Trophoblast cell (in vitro differentiated cells and primary cell): ENCODE results near the gene AHCYL2.

Experiments used
- DNase-seq, 2 donors: peaks; one replicate each; pipeline ENCODE4 v3.0.0-alpha.2; 2016
- H2AFZ ChIP-seq: 2 replicates; pipeline ENCODE4 v1.6.1; 2013; ENCODE audit warnings: low read length, moderate library complexity, mild to moderate bottlenecking; ENCODE audit not compliant: insufficient read depth, poor library complexity
- H2AK5ac ChIP-seq: 2 replicates; pipeline ENCODE4 v1.6.1; 2013; ENCODE audit warnings: mild to moderate bottlenecking, low read length
- H2BK120ac ChIP-seq: 2 replicates; pipeline ENCODE4 v1.6.1; 2013; ENCODE audit warnings: low read length, mild to moderate bottlenecking, moderate library complexity; ENCODE audit not compliant: insufficient read depth, poor library complexity
- H2BK12ac ChIP-seq: 2 replicates; pipeline ENCODE4 v1.6.1; 2013; ENCODE audit warnings: mild to moderate bottlenecking, low read length, moderate library complexity
- H2BK5ac ChIP-seq: 2 replicates; pipeline ENCODE4 v1.6.1; 2013; ENCODE audit warnings: low read length, low read depth, moderate library complexity, mild to moderate bottlenecking; ENCODE audit not compliant: poor library complexity
- H3K14ac ChIP-seq: 2 replicates; pipeline ENCODE4 v1.6.1; 2013; ENCODE audit warnings: mild to moderate bottlenecking, low read length
- H3K18ac ChIP-seq: 2 replicates; pipeline ENCODE4 v1.6.1; 2013; ENCODE audit warnings: mild to moderate bottlenecking, low read length
- H3K23ac ChIP-seq: 2 replicates; pipeline ENCODE4 v1.6.1; 2013; ENCODE audit warnings: low read length
- H3K27ac ChIP-seq: 2 replicates; pipeline ENCODE4 v1.5.1; 2013; ENCODE audit warnings: low read depth, mild to moderate bottlenecking, inconsistent platforms, low read length, moderate library complexity
- H3K27me3 ChIP-seq: 2 replicates; pipeline ENCODE4 v1.6.1; 2013; ENCODE audit warnings: inconsistent platforms, mild to moderate bottlenecking, low read length, moderate library complexity; ENCODE audit not compliant: insufficient read depth
- H3K36me3 ChIP-seq, 2 experiments: 1 replicate in 1 of 2; 2 replicates in 1 of 2; pipeline ENCODE4 v1.6.1; 2013; ENCODE audit warnings: low read length in 2 of 2, mild to moderate bottlenecking in 2 of 2, moderate library complexity in 1 of 2; ENCODE audit not compliant: insufficient read depth in 2 of 2, control insufficient read depth in 1 of 2
- H3K4ac ChIP-seq: 2 replicates; pipeline ENCODE4 v1.6.1; 2013; ENCODE audit warnings: low read depth, mild to moderate bottlenecking, low read length, moderate library complexity
- H3K4me1 ChIP-seq, 2 experiments: 1 replicate in 1 of 2; 2 replicates in 1 of 2; pipeline ENCODE4 v1.6.1; 2013; ENCODE audit warnings: low read length in 2 of 2, mild to moderate bottlenecking in 2 of 2, moderate library complexity in 1 of 2; ENCODE audit not compliant: insufficient read depth in 2 of 2, control insufficient read depth in 1 of 2
- H3K4me2 ChIP-seq: 2 replicates; pipeline ENCODE4 v1.6.1; 2013; ENCODE audit warnings: inconsistent platforms, mild to moderate bottlenecking, low read length, moderate library complexity
- H3K4me3 ChIP-seq: 2 replicates; pipeline ENCODE4 v1.5.1; 2013; ENCODE audit warnings: mild to moderate bottlenecking, low read depth, low read length, inconsistent platforms
- H3K79me1 ChIP-seq: one replicate; pipeline ENCODE4 v1.6.1; 2013; ENCODE audit warnings: low read length
- H3K79me2 ChIP-seq: 2 replicates; pipeline ENCODE4 v1.6.1; 2013; ENCODE audit warnings: low read length, mild to moderate bottlenecking; ENCODE audit not compliant: control insufficient read depth, insufficient read depth, poor library complexity
- H3K9ac ChIP-seq: 2 replicates; pipeline ENCODE4 v1.6.1; 2013; ENCODE audit warnings: mild to moderate bottlenecking, low read length
- H3K9me3 ChIP-seq: 2 replicates; pipeline ENCODE4 v1.6.1; 2013; ENCODE audit warnings: low read depth, mild to moderate bottlenecking, control low read depth, inconsistent platforms, low read length; ENCODE audit not compliant: insufficient read depth
- H4K12ac ChIP-seq: 2 replicates; pipeline ENCODE4 v1.6.1; 2013; ENCODE audit warnings: low read depth, mild to moderate bottlenecking, low read length, moderate library complexity
- H4K8ac ChIP-seq: 2 replicates; pipeline ENCODE4 v1.6.1; 2013; ENCODE audit warnings: low read depth, mild to moderate bottlenecking, low read length, moderate library complexity
- H4K91ac ChIP-seq: one replicate; pipeline ENCODE4 v1.6.1; 2013; ENCODE audit warnings: low read depth, mild to moderate bottlenecking, low read length, moderate library complexity
- WGBS: extraction: QIAGEN DNeasy Blood & Tissue Kit; methylation state at CpG from one replicate; pipeline ENCODE4 v1.1.7; 2013; ENCODE audit warnings: missing lambda C conversion rate; ENCODE audit not compliant: insufficient read length, insufficient coverage; ENCODE audit errors: extremely low coverage; 5-methylcytosine and 5-hydroxymethylcytosine counted together

The AHCYL2 gene

GRCh38 chr7:129281163-129281562 lies 56.3 kb downstream of the AHCYL2 start:
- H3K23ac ChIP-seq = no peak overlapping the region
- H3K9ac ChIP-seq = no peak overlapping the region
- no peaks in the 10 kb centered on the region for H3K79me1 ChIP-seq
- H3K4ac ChIP-seq = no peak overlapping the region
- no peak overlapping the region for H3K4me2 ChIP-seq
- H3K14ac ChIP-seq = no peak overlapping the region
- H3K27ac ChIP-seq = no peak overlapping the region
- H4K12ac ChIP-seq = no peak overlapping the region
- no peak overlapping the region for H4K91ac ChIP-seq
- DNase-seq = no peak
- no peak overlapping the region for H3K4me3 ChIP-seq
- no peaks in the 10 kb centered on the region for H3K9me3 ChIP-seq
- H2AK5ac ChIP-seq = no peak overlapping the region
- H3K18ac ChIP-seq = no peak overlapping the region
- no peak overlapping the region for H2AFZ ChIP-seq
- no peak overlapping the region for H2BK5ac ChIP-seq
- no peak overlapping the region for H2BK120ac ChIP-seq
- H3K79me2 ChIP-seq = no peaks in the 10 kb centered on the region
- no CpG with 5 or more reads among the region's 1 CpG for WGBS
- peaks cover 3 to 6% of the 10 kb centered on the region in 2 experiments for H3K4me1 ChIP-seq
- no peaks in the 10 kb centered on the region for H3K27me3 ChIP-seq
- no peak overlapping the region for H2BK12ac ChIP-seq
- no peak overlapping the region for H4K8ac ChIP-seq
- H3K36me3 ChIP-seq = no peaks in the 10 kb centered on the region

GRCh38 chr7:129282865-129283264 lies 58.0 kb downstream of the AHCYL2 start:
- H4K8ac ChIP-seq = no peak overlapping the region
- no peak overlapping the region for H3K9ac ChIP-seq
- no peak overlapping the region for H2AFZ ChIP-seq
- no peaks in the 10 kb centered on the region for H3K79me2 ChIP-seq
- H2BK5ac ChIP-seq = no peak overlapping the region
- no peak overlapping the region for H3K23ac ChIP-seq
- peaks cover 3 to 6% of the 10 kb centered on the region in 2 experiments for H3K4me1 ChIP-seq
- H4K91ac ChIP-seq = no peak overlapping the region
- H3K27me3 ChIP-seq = no peaks in the 10 kb centered on the region
- no peak overlapping the region for H2BK120ac ChIP-seq
- no peak overlapping the region for H2AK5ac ChIP-seq
- H3K4me2 ChIP-seq = no peak overlapping the region
- H3K9me3 ChIP-seq = no peaks in the 10 kb centered on the region
- H4K12ac ChIP-seq = no peak overlapping the region
- no peak overlapping the region for H2BK12ac ChIP-seq
- no peaks in the 10 kb centered on the region for H3K79me1 ChIP-seq
- DNase-seq = no peak
- H3K27ac ChIP-seq = no peak overlapping the region
- H3K36me3 ChIP-seq = no peaks in the 10 kb centered on the region
- H3K18ac ChIP-seq = no peak overlapping the region
- H3K4me3 ChIP-seq = no peak overlapping the region
- no peak overlapping the region for H3K4ac ChIP-seq
- WGBS = no CpG with 5 or more reads among the region's 5 CpGs
- H3K14ac ChIP-seq = no peak overlapping the region

- WGBS = 100% methylated on average over 2 of the region's 4 CpGs
- Histone ChIP-seq H3K9me3 (no peaks in the 10 kb centered on the region), H3K23ac (no peak overlapping the region), H3K9ac (no peak overlapping the region), H4K12ac (no peak overlapping the region), H3K79me2 (no peaks in the 10 kb centered on the region), H4K91ac (no peak overlapping the region), H3K4ac (no peak overlapping the region), H2BK12ac (no peak overlapping the region), H3K4me2 (no peak overlapping the region), H3K4me1 (peaks cover 3 to 6% of the 10 kb centered on the region in 2 experiments), H3K4me3 (no peak overlapping the region), H3K79me1 (no peaks in the 10 kb centered on the region), H2BK120ac (no peak overlapping the region), H2AK5ac (no peak overlapping the region), H3K27me3 (no peaks in the 10 kb centered on the region), H3K36me3 (no peaks in the 10 kb centered on the region), H2AFZ (no peak overlapping the region), H3K14ac (no peak overlapping the region), H3K18ac (no peak overlapping the region), H3K27ac (no peak overlapping the region), H4K8ac (no peak overlapping the region), H2BK5ac (no peak overlapping the region)
- no peak for DNase-seq
These were observed 59.1 kb downstream of the AHCYL2 start for GRCh38 chr7:129283936-129284335.

- no peak overlapping the region for H3K9ac ChIP-seq
- no peak overlapping the region for H2BK5ac ChIP-seq
- H3K79me1 ChIP-seq = no peaks in the 10 kb centered on the region
- no peak overlapping the region for H2AK5ac ChIP-seq
- no peak overlapping the region for H3K23ac ChIP-seq
- H4K12ac ChIP-seq = no peak overlapping the region
- H3K9me3 ChIP-seq = no peaks in the 10 kb centered on the region
- H3K14ac ChIP-seq = no peak overlapping the region
- no peak overlapping the region for H4K8ac ChIP-seq
- H3K4me2 ChIP-seq = no peak overlapping the region
- no peak for DNase-seq
- H4K91ac ChIP-seq = no peak overlapping the region
- H3K18ac ChIP-seq = no peak overlapping the region
- no peaks in the 10 kb centered on the region for H3K79me2 ChIP-seq
- H3K4me1 ChIP-seq = peaks cover 0 to 2% of the 10 kb centered on the region in 2 experiments
- no peak overlapping the region for H2BK120ac ChIP-seq
- H2AFZ ChIP-seq = no peak overlapping the region
- no peaks in the 10 kb centered on the region for H3K27me3 ChIP-seq
- H3K36me3 ChIP-seq = no peaks in the 10 kb centered on the region
- H3K4ac ChIP-seq = no peak overlapping the region
- H2BK12ac ChIP-seq = no peak overlapping the region
- no CpG with 5 or more reads among the region's 2 CpGs for WGBS
- H3K27ac ChIP-seq = no peak overlapping the region
- no peak overlapping the region for H3K4me3 ChIP-seq
These were observed 60.3 kb downstream of the AHCYL2 start for GRCh38 chr7:129285111-129285510.
